Lung (tissue), 12 donors: ENCODE results near the gene SLC25A36. TPM values are rescaled to one million over a fixed set of nuclear protein-coding genes. Genes with fewer than 3 reads are reported as not detected.
A peak's percentile ranks its signal among the peaks of the same experiment; 100 is the strongest.

ENCODE experiments used
- ATAC-seq: fragments of 200-7000 bp; cut with Tn5 transposase; one replicate; pipeline ENCODE4 v1.9.1; 2020; ENCODE audit warnings: moderate number of reproducible peaks; ENCODE audit not compliant: insufficient read depth, low FRiP score
- DNase-seq, 3 donors: peaks; one replicate each; pipeline ENCODE4 v3.0.0-alpha.2; 2013 to 2017
- H3K27ac ChIP-seq, 2 donors: one replicate each; pipeline ENCODE4 v1.5.1; 2013; ENCODE audit warnings: mild to moderate bottlenecking in 2 of 2, moderate library complexity in 2 of 2, control low read depth in 1 of 2, inconsistent platforms in 1 of 2, low read depth in 1 of 2, low read length in 1 of 2
- H3K27me3 ChIP-seq, 3 donors: one replicate each; pipeline ENCODE4 v1.5.1; 2013; ENCODE audit warnings: low read length in 2 of 3; ENCODE audit not compliant: control insufficient read depth in 3 of 3, insufficient read depth in 3 of 3
- H3K36me3 ChIP-seq, 4 donors: one replicate each; pipeline ENCODE4 v1.5.1; 2013; ENCODE audit warnings: low read length in 4 of 4, mild to moderate bottlenecking in 1 of 4, moderate library complexity in 1 of 4; ENCODE audit not compliant: control insufficient read depth in 4 of 4, insufficient read depth in 4 of 4
- H3K4me1 ChIP-seq, 5 donors: one replicate each; pipeline ENCODE4 v1.5.1; 2013; ENCODE audit warnings: low read length in 5 of 5, mild to moderate bottlenecking in 2 of 5, moderate library complexity in 1 of 5; ENCODE audit not compliant: control insufficient read depth in 5 of 5, insufficient read depth in 5 of 5
- H3K4me3 ChIP-seq: one replicate; pipeline ENCODE4 v1.5.1; 2013; ENCODE audit warnings: mild to moderate bottlenecking, control low read depth, moderate library complexity
- H3K9ac ChIP-seq, 2 donors: one replicate each; pipeline ENCODE4 v1.5.1; 2013; ENCODE audit warnings: low read length in 2 of 2, control low read depth in 1 of 2; ENCODE audit not compliant: insufficient read depth in 1 of 2
- H3K9me3 ChIP-seq, 4 donors: one replicate each; pipeline ENCODE4 v1.5.1; 2013; ENCODE audit warnings: low read length in 3 of 4, mild to moderate bottlenecking in 1 of 4, moderate library complexity in 1 of 4; ENCODE audit not compliant: control insufficient read depth in 4 of 4, insufficient read depth in 3 of 4
- whole genome bisulfite sequencing, 2 donors: extraction: QIAGEN DNeasy Blood & Tissue Kit; methylation state at CpG; one replicate each; pipeline ENCODE4 v1.1.7; 2013; 5-methylcytosine and 5-hydroxymethylcytosine counted together
- polyA plus RNA-seq, 2 donors: library from polyadenylated mRNA; stranded (reverse); fragments of 200-250 nt; gene quantifications; one replicate each; pipeline ENCODE4 v1.2.1, GENCODE V29; 2013
- total RNA-seq, 2 donors: library from RNA; depleted of rRNA in 1 of 2; stranded (reverse); fragments of >200 nt in 1 of 2; gene quantifications; one replicate each; pipeline ENCODE4 v1.2.1, GENCODE V29; 2014 to 2021
- TF ChIP-seq, protein P1 (sequence below): IDR thresholded peaks from 2 replicates; pipeline ENCODE4 v1.5.1; 2012; ENCODE audit warnings: mild to moderate bottlenecking; ENCODE audit errors: control extremely low read depth, extremely low read depth
- donor health status: control.
- donor health status: control.
- donor health status: Bipolar disorder and iron deficiency.
- donor health status: healthy.
- donor health status: DM: yes; HTN: yes; CAD: no.

SLC25A36 gene
- total and polyA plus RNA-seq, 4 donors, result 16.9 to 289 (median 55.2) TPM

DNA sequence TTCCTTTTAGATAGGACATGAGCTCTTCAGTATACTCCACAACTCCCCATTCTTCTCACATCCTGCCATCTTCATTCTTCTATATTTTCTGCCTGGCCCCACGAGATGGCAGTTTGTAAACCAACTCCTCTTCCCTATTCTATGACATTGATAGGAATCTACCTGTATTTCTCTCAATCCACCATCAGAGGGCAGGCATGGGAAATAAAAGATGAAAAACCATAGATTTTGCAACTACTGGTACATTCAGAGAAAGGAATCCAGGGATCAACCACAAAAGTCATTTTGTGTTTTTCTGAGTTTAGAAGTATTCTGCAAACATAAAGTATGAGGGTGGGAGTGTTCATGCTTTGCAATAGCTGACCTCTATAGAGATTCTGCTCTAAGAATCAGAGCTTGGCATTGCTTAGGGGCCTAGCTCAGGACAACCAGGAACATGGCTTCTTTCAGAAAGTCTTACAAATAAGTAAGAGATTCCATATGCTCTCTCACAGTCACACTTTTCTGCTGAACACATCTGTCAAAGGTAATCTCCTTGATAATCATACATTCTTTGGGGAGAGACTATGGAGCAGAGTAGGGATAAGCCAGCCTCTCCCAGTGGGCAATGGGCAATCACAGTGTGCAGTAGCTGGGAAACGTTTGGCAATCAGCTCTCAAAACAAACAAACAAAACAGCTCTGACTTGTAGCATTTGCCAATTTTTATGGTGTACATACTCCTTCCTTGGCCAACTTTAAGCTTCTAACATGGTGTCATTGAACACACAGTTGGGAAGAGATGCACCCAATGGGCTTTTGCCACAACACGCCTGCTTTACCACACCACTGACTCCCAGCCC lies 43.1 kb upstream of the SLC25A36 start:
- WGBS, 2 donors, result 42 to 51% methylated on average over 3 of the region's 3 CpGs
- ATAC-seq, result peak; percentile 64

DNA sequence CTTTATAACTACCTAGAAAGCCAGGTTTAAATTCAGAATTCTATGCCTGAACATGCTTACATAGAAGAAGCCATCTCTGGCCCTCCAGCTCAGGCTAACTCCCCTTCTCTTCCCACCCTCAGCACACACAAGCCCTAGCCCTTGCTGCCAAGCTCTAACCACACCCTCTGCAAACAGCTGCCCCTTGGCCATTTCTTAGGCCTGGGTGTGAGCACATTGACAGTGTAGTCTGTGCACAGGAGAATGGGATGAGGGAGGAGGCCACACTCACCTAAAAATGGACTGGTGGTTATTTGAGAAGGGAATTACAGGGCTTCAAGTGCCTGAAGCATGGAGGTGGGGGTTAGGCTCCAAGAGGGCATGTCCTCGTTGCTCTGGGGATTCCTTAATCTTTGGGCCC lies 42.3 kb upstream of the SLC25A36 start:
- H3K4me3 ChIP-seq, result no peak overlapping the region
- DNase-seq (no peak), ATAC-seq (no peak)
- WGBS, 2 donors, result 53 to 74% methylated on average over 1 of the region's 1 CpG
- no peaks in the 10 kb centered on the region for H3K9me3 ChIP-seq
- no peaks in the 10 kb centered on the region for H3K36me3 ChIP-seq
- TF ChIP-seq, protein P1, sequence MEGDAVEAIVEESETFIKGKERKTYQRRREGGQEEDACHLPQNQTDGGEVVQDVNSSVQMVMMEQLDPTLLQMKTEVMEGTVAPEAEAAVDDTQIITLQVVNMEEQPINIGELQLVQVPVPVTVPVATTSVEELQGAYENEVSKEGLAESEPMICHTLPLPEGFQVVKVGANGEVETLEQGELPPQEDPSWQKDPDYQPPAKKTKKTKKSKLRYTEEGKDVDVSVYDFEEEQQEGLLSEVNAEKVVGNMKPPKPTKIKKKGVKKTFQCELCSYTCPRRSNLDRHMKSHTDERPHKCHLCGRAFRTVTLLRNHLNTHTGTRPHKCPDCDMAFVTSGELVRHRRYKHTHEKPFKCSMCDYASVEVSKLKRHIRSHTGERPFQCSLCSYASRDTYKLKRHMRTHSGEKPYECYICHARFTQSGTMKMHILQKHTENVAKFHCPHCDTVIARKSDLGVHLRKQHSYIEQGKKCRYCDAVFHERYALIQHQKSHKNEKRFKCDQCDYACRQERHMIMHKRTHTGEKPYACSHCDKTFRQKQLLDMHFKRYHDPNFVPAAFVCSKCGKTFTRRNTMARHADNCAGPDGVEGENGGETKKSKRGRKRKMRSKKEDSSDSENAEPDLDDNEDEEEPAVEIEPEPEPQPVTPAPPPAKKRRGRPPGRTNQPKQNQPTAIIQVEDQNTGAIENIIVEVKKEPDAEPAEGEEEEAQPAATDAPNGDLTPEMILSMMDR, result no peak
- H3K27me3 ChIP-seq, result no peaks in the 10 kb centered on the region
- no peak overlapping the region for H3K9ac ChIP-seq
- peaks cover 0 to 5% (median 0%) of the 10 kb centered on the region in 5 donors for H3K4me1 ChIP-seq
- no peak overlapping the region for H3K27ac ChIP-seq

More for the DNA sequence above, 43.1 kb upstream of the SLC25A36 start:
- H3K4me3 ChIP-seq, result no peak overlapping the region
- peak in 2 of 3 donors; percentile 70 to 71 for DNase-seq
- no peaks in the 10 kb centered on the region for H3K36me3 ChIP-seq
- no peaks in the 10 kb centered on the region for H3K9me3 ChIP-seq
- no peaks in the 10 kb centered on the region for H3K27me3 ChIP-seq
- peaks cover 0 to 5% (median 0%) of the 10 kb centered on the region in 5 donors for H3K4me1 ChIP-seq
- H3K9ac ChIP-seq, result no peak overlapping the region
- TF ChIP-seq, protein P1, result peak; percentile 37
- H3K27ac ChIP-seq, result no peak overlapping the region

DNA sequence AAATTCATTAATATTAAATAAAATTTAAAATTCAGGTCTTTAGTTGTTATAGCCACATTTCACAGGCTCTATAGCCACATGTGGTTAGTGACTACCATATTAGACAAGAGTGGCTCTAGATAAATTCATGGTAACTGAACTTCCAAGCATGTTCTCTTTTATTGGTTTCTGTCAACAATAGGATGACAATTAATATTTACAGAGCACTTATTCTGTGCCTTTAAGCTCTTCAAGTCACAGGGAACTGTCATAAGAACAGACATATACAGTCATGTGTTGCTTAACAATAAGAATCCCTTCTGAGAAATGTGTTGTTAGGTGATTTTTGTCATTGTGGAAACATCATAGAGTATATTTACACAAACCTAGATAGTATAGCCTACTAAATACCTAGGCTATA lies 38.8 kb upstream of the SLC25A36 start:
- Histone ChIP-seq H3K27me3 (peaks cover 0 to 2% (median 0%) of the 10 kb centered on the region in 3 donors), H3K27ac (no peak overlapping the region), H3K9ac (no peak overlapping the region), H3K4me1 (peaks cover 0 to 5% (median 4%) of the 10 kb centered on the region in 5 donors), H3K9me3 (no peaks in the 10 kb centered on the region), H3K36me3 (no peaks in the 10 kb centered on the region), H3K4me3 (no peak overlapping the region)
- TF ChIP-seq, protein P1, result no peak
- ATAC-seq (no peak), DNase-seq (no peak)
